Mesangial cell (primary cell): ENCODE results near the gene GPX1. TPM values are rescaled to one million over a fixed set of nuclear protein-coding genes. Genes with fewer than 3 reads are reported as not detected.

Experiments used
- total RNA-seq: library from RNA; depleted of rRNA; stranded (reverse); fragments of >200 nt; gene quantifications from 2 replicates; pipeline ENCODE4 v1.2.3, GENCODE V29; 2015

Gene GPX1
- total RNA-seq: 516 and 726 TPM in 2 replicates

GRCh38 chr3:49358217-49358883 lies at the start of gene GPX1:
TSS of gene GPX1 (minus strand) at chr3:49358353. CDS start at chr3:49358278, 75 bp downstream.

GRCh38 chr3:49339941-49340800 lies 18.0 kb downstream of the GPX1 start, which contains the start of gene USP4:
TSS of gene USP4 (minus strand) at chr3:49340053. CDS start at chr3:49340024, 29 bp downstream.

Other genes starting within 250 kb of the GPX1 start
- gene USP19, start 237.5 kb downstream of the GPX1 start, total RNA-seq: 38.1 and 55.4 TPM in 2 replicates
- 209 and 412 TPM in 2 replicates for gene LAMB2, start 225.3 kb downstream of the GPX1 start, total RNA-seq
- 32.4 and 33.2 TPM in 2 replicates for gene CCDC71, start 192.0 kb downstream of the GPX1 start, total RNA-seq
- gene KLHDC8B, start 186.8 kb downstream of the GPX1 start, total RNA-seq: 10.1 and 37.6 TPM in 2 replicates
- gene C3orf62, start 81.1 kb downstream of the GPX1 start, total RNA-seq: 0.33 and 0.76 TPM in 2 replicates
- 12.5 and 15.1 TPM in 2 replicates for gene USP4, start 18.3 kb downstream of the GPX1 start, total RNA-seq
- 330 and 483 TPM in 2 replicates for gene RHOA, start 53.6 kb upstream of the GPX1 start, total RNA-seq
- 15.2 and 17.7 TPM in 2 replicates for gene TCTA, start 54.1 kb upstream of the GPX1 start, total RNA-seq
- gene AMT, start 64.1 kb upstream of the GPX1 start, total RNA-seq: 0.65 and 6.3 TPM in 2 replicates
- gene NICN1, start 71.0 kb upstream of the GPX1 start, total RNA-seq: 4.4 and 10.1 TPM in 2 replicates
- gene DAG1, start 111.9 kb upstream of the GPX1 start, total RNA-seq: 95.2 and 104 TPM in 2 replicates
- 0.33 and 1.1 TPM in 2 replicates for gene BSN, start 196.1 kb upstream of the GPX1 start, total RNA-seq